H9 (cell line): ENCODE results near the gene SMO. TPM values are rescaled to one million over a fixed set of nuclear protein-coding genes. Genes with fewer than 3 reads are reported as not detected.

Source experiments
- DNase-seq: peaks from one replicate; pipeline ENCODE4 v3.0.0-alpha.2; 2017
- H2AFZ ChIP-seq: one replicate; pipeline ENCODE4 v1.6.1; 2013; ENCODE audit warnings: mild to moderate bottlenecking, low read length, control low read depth, moderate library complexity
- H2AK5ac ChIP-seq: 2 replicates; pipeline ENCODE4 v1.6.1; 2013; ENCODE audit warnings: low read length, control low read depth, mixed read lengths; ENCODE audit not compliant: insufficient read length
- H2BK120ac ChIP-seq: one replicate; pipeline ENCODE4 v1.6.1; 2013; ENCODE audit warnings: low read depth, mild to moderate bottlenecking, low read length, control low read depth, inconsistent platforms; ENCODE audit not compliant: poor library complexity, severe bottlenecking
- H2BK12ac ChIP-seq: 2 replicates; pipeline ENCODE4 v1.6.1; 2013; ENCODE audit warnings: low read length, control low read depth, mixed read lengths, low read depth; ENCODE audit not compliant: insufficient read length
- H2BK15ac ChIP-seq: 2 replicates; pipeline ENCODE4 v1.6.1; 2013; ENCODE audit warnings: low read depth, low read length, control low read depth
- H2BK20ac ChIP-seq: one replicate; pipeline ENCODE4 v1.6.1; 2013; ENCODE audit warnings: low read depth, mild to moderate bottlenecking, low read length, control low read depth, inconsistent platforms; ENCODE audit not compliant: poor library complexity, severe bottlenecking
- H2BK5ac ChIP-seq: 2 replicates; pipeline ENCODE4 v1.6.1; 2013; ENCODE audit warnings: low read length, control low read depth, mixed read lengths; ENCODE audit not compliant: insufficient read length
- H3K14ac ChIP-seq: 2 replicates; pipeline ENCODE4 v1.6.1; 2013; ENCODE audit warnings: low read length, control low read depth; ENCODE audit not compliant: insufficient read depth
- H3K18ac ChIP-seq: 2 replicates; pipeline ENCODE4 v1.6.1; 2013; ENCODE audit warnings: low read depth, mild to moderate bottlenecking, mixed read lengths, low read length, control low read depth; ENCODE audit not compliant: insufficient read length
- H3K23ac ChIP-seq: 2 replicates; pipeline ENCODE4 v1.6.1; 2013; ENCODE audit warnings: low read length, control low read depth, mixed read lengths, low read depth; ENCODE audit not compliant: insufficient read length
- H3K23me2 ChIP-seq: 2 replicates; pipeline ENCODE4 v1.6.1; 2013; ENCODE audit warnings: low read depth, mild to moderate bottlenecking, mixed read lengths, low read length, control low read depth; ENCODE audit not compliant: insufficient read length, poor library complexity, severe bottlenecking
- H3K27ac ChIP-seq: 2 replicates; pipeline ENCODE4 v1.5.1; 2013; ENCODE audit warnings: low read length, control low read depth, mixed read lengths, low read depth; ENCODE audit not compliant: insufficient read length
- H3K27me3 ChIP-seq: 2 replicates; pipeline ENCODE4 v1.6.1; 2013; ENCODE audit warnings: low read length, control low read depth, inconsistent platforms; ENCODE audit not compliant: insufficient read depth
- H3K4ac ChIP-seq: 2 replicates; pipeline ENCODE4 v1.6.1; 2013; ENCODE audit warnings: low read depth, mild to moderate bottlenecking, control low read depth, inconsistent platforms, low read length, moderate library complexity
- H3K4me1 ChIP-seq: 2 replicates; pipeline ENCODE4 v1.6.1; 2013; ENCODE audit warnings: low read length, control low read depth, inconsistent platforms; ENCODE audit not compliant: insufficient read depth
- H3K4me2 ChIP-seq: 2 replicates; pipeline ENCODE4 v1.6.1; 2013; ENCODE audit warnings: low read length, control low read depth, mixed read lengths; ENCODE audit not compliant: insufficient read length, insufficient read depth
- H3K56ac ChIP-seq: 2 replicates; pipeline ENCODE4 v1.6.1; 2013; ENCODE audit warnings: low read depth, mild to moderate bottlenecking, mixed read lengths, low read length, control low read depth; ENCODE audit not compliant: insufficient read length
- H3K79me1 ChIP-seq: 2 replicates; pipeline ENCODE4 v1.6.1; 2013; ENCODE audit warnings: low read depth, mild to moderate bottlenecking, moderate library complexity, low read length, control low read depth, inconsistent platforms; ENCODE audit not compliant: insufficient read depth, poor library complexity, severe bottlenecking
- H3K79me2 ChIP-seq: 2 replicates; pipeline ENCODE4 v1.6.1; 2013; ENCODE audit warnings: low read length, control low read depth, inconsistent platforms; ENCODE audit not compliant: insufficient read depth
- H3K9ac ChIP-seq: 2 replicates; pipeline ENCODE4 v1.6.1; 2013; ENCODE audit warnings: low read length, control low read depth, mixed read lengths; ENCODE audit not compliant: insufficient read length; ENCODE audit errors: extremely low read depth
- H3K9me3 ChIP-seq: one replicate; pipeline ENCODE4 v1.6.1; 2013; ENCODE audit warnings: low read depth, low read length, inconsistent platforms; ENCODE audit not compliant: control insufficient read depth
- H3T11ph ChIP-seq: one replicate; pipeline ENCODE4 v1.6.1; 2013; ENCODE audit warnings: mild to moderate bottlenecking, low read length, control low read depth, inconsistent platforms
- H4K20me1 ChIP-seq: one replicate; pipeline ENCODE4 v1.6.1; 2013; ENCODE audit not compliant: control insufficient read depth, insufficient read length, insufficient read depth
- H4K5ac ChIP-seq: 2 replicates; pipeline ENCODE4 v1.6.1; 2013; ENCODE audit warnings: low read depth, mild to moderate bottlenecking, mixed read lengths, low read length, control low read depth; ENCODE audit not compliant: insufficient read length
- H4K8ac ChIP-seq: replicated peaks from 2 replicates; pipeline ENCODE4 v1.6.1; 2013; ENCODE audit warnings: low read length, control low read depth, mixed read lengths, low read depth; ENCODE audit not compliant: insufficient read length
- H4K91ac ChIP-seq: 2 replicates; pipeline ENCODE4 v1.6.1; 2013; ENCODE audit warnings: low read depth, mild to moderate bottlenecking, moderate library complexity, mixed read lengths, low read length, control low read depth; ENCODE audit not compliant: insufficient read length
- H3K27ac Mint-ChIP-seq, 3 experiments: 2 replicates in 2 of 3; 3 replicates in 1 of 3; pipeline ENCODE4 v1.8.0; 2020 to 2021; ENCODE audit warnings: mixed read lengths in 3 of 3, mild to moderate bottlenecking in 1 of 3, moderate library complexity in 1 of 3
- H3K27me3 Mint-ChIP-seq: 2 replicates; pipeline ENCODE4 v1.8.0; 2021; ENCODE audit warnings: low read depth, mild to moderate bottlenecking, moderate library complexity, mixed read lengths
- H3K36me3 Mint-ChIP-seq, 3 experiments: 2 replicates in 2 of 3; 3 replicates in 1 of 3; pipeline ENCODE4 v1.8.0; 2020 to 2021; ENCODE audit warnings: low read depth in 3 of 3, mixed read lengths in 3 of 3; ENCODE audit not compliant: insufficient read depth in 1 of 3
- H3K4me1 Mint-ChIP-seq, 2 experiments: 2 replicates each; pipeline ENCODE4 v1.8.0; 2020; ENCODE audit warnings: mixed read lengths in 2 of 2
- H3K4me3 Mint-ChIP-seq, 2 experiments: 2 replicates in 1 of 2; 3 replicates in 1 of 2; pipeline ENCODE4 v1.8.0; 2020 to 2021; ENCODE audit warnings: mild to moderate bottlenecking in 2 of 2, mixed read lengths in 2 of 2, moderate library complexity in 1 of 2
- H3K9me3 Mint-ChIP-seq, 2 experiments: 2 replicates in 1 of 2; 3 replicates in 1 of 2; pipeline ENCODE4 v1.8.0; 2020; ENCODE audit warnings: mild to moderate bottlenecking in 2 of 2, mixed read lengths in 2 of 2, moderate library complexity in 1 of 2
- WGBS: extraction: QIAGEN DNeasy Blood & Tissue Kit; methylation state at CpG from one replicate; pipeline ENCODE4 v1.1.7; 2013; ENCODE audit warnings: missing lambda C conversion rate, low lambda C conversion rate, mixed read lengths; ENCODE audit not compliant: insufficient read length; ENCODE audit errors: extremely low coverage; 5-methylcytosine and 5-hydroxymethylcytosine counted together
- total RNA-seq: library from RNA; stranded (reverse); gene quantifications from 2 replicates; pipeline ENCODE4 v1.2.1, GENCODE V29; 2021
- TF ChIP-seq, protein P1 (sequence below): fragments of 200-600 bp; sonication (generic); conservative IDR thresholded peaks from 3 replicates; pipeline ENCODE4 v1.8.0; 2021; ENCODE audit warnings: antibody characterized with exemption, mild to moderate bottlenecking

The SMO gene
- total RNA-seq, 1 experiment from 2014 or later: 66.8 TPM

DNA sequence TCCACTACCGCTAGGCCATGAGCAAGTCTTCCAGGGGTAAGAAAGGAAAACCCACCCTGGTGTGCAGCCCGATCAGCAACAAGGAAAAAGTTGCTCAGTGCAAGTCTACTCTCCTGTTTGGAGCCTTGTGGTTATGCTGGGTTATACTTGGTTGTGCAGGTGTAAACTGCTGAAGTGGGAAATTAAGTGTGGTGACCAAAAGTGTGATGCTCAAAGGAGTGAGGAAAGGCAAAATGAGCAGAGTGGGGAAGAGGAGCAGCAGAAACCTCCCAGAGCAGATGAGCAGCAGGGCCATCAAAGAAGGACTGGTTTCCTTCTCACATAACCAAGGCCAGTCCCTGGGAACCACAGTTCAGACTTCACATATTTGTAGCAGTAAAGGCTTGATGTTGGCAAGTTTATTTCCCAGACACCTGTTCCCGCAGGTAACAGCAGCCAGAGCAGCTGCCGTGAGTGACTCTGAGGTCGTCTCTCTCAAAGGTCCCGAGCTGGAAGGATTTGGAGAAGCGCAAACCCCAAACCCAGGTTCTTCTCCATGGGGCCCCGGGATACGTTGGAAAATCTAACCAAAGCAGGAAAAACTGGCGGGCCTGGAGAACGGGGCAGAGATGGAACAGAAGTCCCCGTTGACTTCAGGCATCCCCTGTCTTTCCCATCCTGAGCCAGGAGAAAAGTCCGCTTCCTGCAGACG, 607 bp upstream of the SMO start:
- no peak for DNase-seq
- H3K4me3 Mint-ChIP-seq: peak overlapping the region; percentile 77 to 78
- no peak overlapping the region for H2BK120ac ChIP-seq
- H2AFZ ChIP-seq: no peak overlapping the region
- peak overlapping the region; percentile 41 for H3K18ac ChIP-seq
- H3K4me2 ChIP-seq: peak overlapping the region; percentile 96
- peaks cover 23% of the 10 kb centered on the region; the same call in 1 of the 2 replicates for H3K79me2 ChIP-seq
- no peak overlapping the region for H3K4ac ChIP-seq
- no peak overlapping the region for H3K23ac ChIP-seq
- no peak overlapping the region for H4K91ac ChIP-seq
- no peak overlapping the region for H4K5ac ChIP-seq
- peak overlapping the region; percentile 38; the same call in 1 of the 2 replicates for H3K14ac ChIP-seq
- H3K4me1 ChIP-seq: no peaks in the 10 kb centered on the region; the same call in none of the 2 replicates
- no peaks in the 10 kb centered on the region for H3K9me3 Mint-ChIP-seq
- peaks cover 34 to 39% of the 10 kb centered on the region in 2 experiments for H3K4me1 Mint-ChIP-seq
- peaks cover 3% of the 10 kb centered on the region; the same call in 1 of the 2 replicates for H3K27me3 ChIP-seq
- no peak overlapping the region for H2BK20ac ChIP-seq
- H3K36me3 Mint-ChIP-seq: peaks cover 8 to 11% (median 9%) of the 10 kb centered on the region in 3 experiments; a peak in 6 of 7 replicates
- no peak overlapping the region for H3K27ac ChIP-seq
- no peak overlapping the region for H2AK5ac ChIP-seq
- H4K8ac ChIP-seq: no peak overlapping the region
- H3K79me1 ChIP-seq: peaks cover 6% of the 10 kb centered on the region
- H2BK12ac ChIP-seq: no peak overlapping the region
- peak overlapping the region; percentile 31 for H3K9ac ChIP-seq
- peak overlapping the region in 2 of 3 experiments; percentile 85 to 90; a peak in 4 of 7 replicates for H3K27ac Mint-ChIP-seq
- no peak overlapping the region for H2BK5ac ChIP-seq
- no peak overlapping the region for H3K56ac ChIP-seq
- no peak overlapping the region for H3T11ph ChIP-seq
- no peaks in the 10 kb centered on the region for H4K20me1 ChIP-seq
- no peak overlapping the region for H2BK15ac ChIP-seq
- WGBS: no CpG with 5 or more reads among the region's 14 CpGs
- peaks cover 23% of the 10 kb centered on the region for H3K27me3 Mint-ChIP-seq
- TF ChIP-seq, protein P1, sequence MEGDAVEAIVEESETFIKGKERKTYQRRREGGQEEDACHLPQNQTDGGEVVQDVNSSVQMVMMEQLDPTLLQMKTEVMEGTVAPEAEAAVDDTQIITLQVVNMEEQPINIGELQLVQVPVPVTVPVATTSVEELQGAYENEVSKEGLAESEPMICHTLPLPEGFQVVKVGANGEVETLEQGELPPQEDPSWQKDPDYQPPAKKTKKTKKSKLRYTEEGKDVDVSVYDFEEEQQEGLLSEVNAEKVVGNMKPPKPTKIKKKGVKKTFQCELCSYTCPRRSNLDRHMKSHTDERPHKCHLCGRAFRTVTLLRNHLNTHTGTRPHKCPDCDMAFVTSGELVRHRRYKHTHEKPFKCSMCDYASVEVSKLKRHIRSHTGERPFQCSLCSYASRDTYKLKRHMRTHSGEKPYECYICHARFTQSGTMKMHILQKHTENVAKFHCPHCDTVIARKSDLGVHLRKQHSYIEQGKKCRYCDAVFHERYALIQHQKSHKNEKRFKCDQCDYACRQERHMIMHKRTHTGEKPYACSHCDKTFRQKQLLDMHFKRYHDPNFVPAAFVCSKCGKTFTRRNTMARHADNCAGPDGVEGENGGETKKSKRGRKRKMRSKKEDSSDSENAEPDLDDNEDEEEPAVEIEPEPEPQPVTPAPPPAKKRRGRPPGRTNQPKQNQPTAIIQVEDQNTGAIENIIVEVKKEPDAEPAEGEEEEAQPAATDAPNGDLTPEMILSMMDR: no peak
- no peaks in the 10 kb centered on the region for H3K9me3 ChIP-seq
- H3K23me2 ChIP-seq: peaks cover 10% of the 10 kb centered on the region
